Heart right ventricle (tissue), 16 donors: ENCODE data around the gene FMN2. TPM values are rescaled to one million over a fixed set of nuclear protein-coding genes. Genes with fewer than 3 reads are reported as not detected.

ENCODE experiments used
- ATAC-seq, 8 donors: fragments of 200-7000 bp; cut with Tn5 transposase; one replicate each; pipeline ENCODE4 v1.9.1; 2020; ENCODE audit warnings: mild to moderate bottlenecking in 8 of 8, moderate library complexity in 8 of 8, moderate number of reproducible peaks in 1 of 8
- DNase-seq, 2 donors: peaks; one replicate each; pipeline ENCODE4 v3.0.0-alpha.2; 2020
- H3K27ac ChIP-seq, 10 donors: fragments of 200-600 bp; sonication (generic) in 2 of 10; one replicate each; pipeline versions ENCODE4 v1.5.0 to v1.8.0; 2020 to 2022; ENCODE audit warnings: mild to moderate bottlenecking in 3 of 10
- H3K27me3 ChIP-seq, 7 donors: fragments of 200-600 bp; one replicate each; pipeline ENCODE4 v1.8.0; 2021 to 2022; ENCODE audit warnings: mild to moderate bottlenecking in 2 of 7
- H3K36me3 ChIP-seq, 9 donors: fragments of 200-600 bp; sonication (generic) in 1 of 9; one replicate each; pipeline versions ENCODE4 v1.5.0 to v1.8.0; 2020 to 2022; ENCODE audit warnings: mild to moderate bottlenecking in 2 of 9
- H3K4me1 ChIP-seq, 9 donors: fragments of 200-600 bp; sonication (generic) in 1 of 9; one replicate each; pipeline versions ENCODE4 v1.5.0 to v1.8.0; 2020 to 2022; ENCODE audit warnings: mild to moderate bottlenecking in 4 of 9
- H3K4me3 ChIP-seq, 10 donors: fragments of 200-600 bp; sonication (generic) in 2 of 10; one replicate each; pipeline versions ENCODE4 v1.5.0 to v1.8.0; 2020 to 2022; ENCODE audit warnings: mild to moderate bottlenecking in 7 of 10, moderate library complexity in 2 of 10
- H3K9me3 ChIP-seq, 11 donors: fragments of 200-600 bp in 10 of 11; sonication (generic) in 2 of 11; one replicate each; pipeline versions ENCODE4 v1.5.0 to v1.8.0; 2013 to 2022; ENCODE audit warnings: mild to moderate bottlenecking in 2 of 11, control low read depth in 1 of 11, moderate library complexity in 1 of 11
- CTCF ChIP-seq, 9 donors: fragments of 200-600 bp; sonication (generic) in 2 of 9; IDR thresholded peaks; one replicate each; pipeline versions ENCODE4 v1.5.0 to v1.8.0; 2021 to 2022; ENCODE audit warnings: antibody characterized with exemption in 9 of 9, mild to moderate bottlenecking in 5 of 9, moderate library complexity in 1 of 9
- WGBS, 2 donors: extraction: QIAGEN DNeasy Blood & Tissue Kit; methylation state at CpG; one replicate each; pipeline ENCODE4 v1.1.7; 2013; ENCODE audit warnings: inconsistent platforms in 1 of 2; 5-methylcytosine and 5-hydroxymethylcytosine counted together
- intact Hi-C, 10 donors: fragments of 100-400 bp; cut with DNase I; formaldehyde crosslinking; loops; one replicate each; pipeline versions ENCODE4 v1.11.1 to v1.14.2; 2022
- polyA plus RNA-seq, 2 donors: library from polyadenylated mRNA; stranded (reverse); fragments of 200-250 nt; gene quantifications; one replicate each; pipeline ENCODE4 v1.2.3, GENCODE V29; 2013
- total RNA-seq, 10 donors: library from RNA; stranded (reverse); fragmentation: NEBNext Ultra II Directional in 3 of 10; extraction: Animal tissue kit (Norgen Biotek cat#: 25700) in 3 of 10; gene quantifications; one replicate each; pipeline versions ENCODE4 v1.2.1 to v1.2.4, GENCODE V29; 2021 to 2023
- donor health status: Arrhythmogenic right ventricular cardiomyopathy.
- donor health status: ischemic (EF 13 %, LVEDD 7.1; RV severe dilation, severe dysfunction).
- donor health status: healthy with polysubstance abuse.
- donor health status: DM: no; HTN: yes; CAD: no.
- donor health status: DM: no; HTN: no; CAD: no.
- donor health status: ischemic (EF 25% LVEDD 6.9; RV normal size, moderate dysfunction).
- donor health status: ischemic (EF 25% LVEDD 5.7; RV mildly dilated, moderate dysfunction).
- donor health status: healthy.
- donor health status: DM: yes; HTN: yes; CAD: no.
- donor health status: Ischemic cardiomyopathy.
- donor health status: ischemic (EF 35%, LVEDD 5.7; RV mildly dilated, moderate dysfunction).
- donor health status: nonischemic (EF 11% LVEDD 7.7; RV severe dilation, severe dysfunction).
- donor health status: DM: yes; HTN: yes; CAD: no.
- donor health status: PGD.
- donor health status: ischemic (EF 29% LVEDD 5.4; RV normal size, mild dysfunction).
- donor health status: nonischemic (EF 23%, LVEDD 6.1; RV moderate dilation, normal function).

The FMN2 gene
- total and polyA plus RNA-seq, 12 donors: 0.03 to 0.70 (median 0.12) TPM; not detected in 9

GRCh38 chr1:240117930-240118329 is 26.2 kb downstream of the FMN2 start:
- ATAC-seq (no peak), DNase-seq (no peak)
- no peak overlapping the region for H3K4me3 ChIP-seq
- WGBS, 2 donors: 64 to 84% methylated on average over 3 of the region's 3 CpGs
- peaks cover 0 to 14% (median 0%) of the 10 kb centered on the region in 7 donors for H3K27me3 ChIP-seq
- H3K4me1 ChIP-seq: no peaks in the 10 kb centered on the region
- no peaks in the 10 kb centered on the region for H3K36me3 ChIP-seq
- no peak for TF ChIP-seq CTCF (IDR thresholded peaks at IDR 0.05)
- intact Hi-C loops: no loop called here
- H3K9me3 ChIP-seq: no peaks in the 10 kb centered on the region
- H3K27ac ChIP-seq: no peak overlapping the region

- Histone ChIP-seq H3K4me1 (no peaks in the 10 kb centered on the region), H3K9me3 (no peaks in the 10 kb centered on the region), H3K27ac (no peak overlapping the region), H3K4me3 (no peak overlapping the region), H3K36me3 (no peaks in the 10 kb centered on the region), H3K27me3 (peaks cover 0 to 9% (median 0%) of the 10 kb centered on the region in 7 donors)
- intact Hi-C loops: no loop called here
- no peak for TF ChIP-seq CTCF (IDR thresholded peaks at IDR 0.05)
- 60 to 62% methylated on average over 20 of the region's 20 CpGs for WGBS, 2 donors
- ATAC-seq (no peak), DNase-seq (no peak)
Observed at GRCh38 chr1:240122639-240123613, 31.2 kb downstream of the FMN2 start.

GRCh38 chr1:240126821-240127220 is 35.1 kb downstream of the FMN2 start:
- TF ChIP-seq CTCF (IDR thresholded peaks at IDR 0.05): no peak
- H3K36me3 ChIP-seq: no peaks in the 10 kb centered on the region
- H3K27ac ChIP-seq: no peak overlapping the region
- peaks cover 0 to 8% (median 0%) of the 10 kb centered on the region in 7 donors for H3K27me3 ChIP-seq
- WGBS, 2 donors: 90 to 91% methylated on average over 6 of the region's 6 CpGs
- H3K9me3 ChIP-seq: no peaks in the 10 kb centered on the region
- no peaks in the 10 kb centered on the region for H3K4me1 ChIP-seq
- no peak for DNase-seq
- no peak overlapping the region for H3K4me3 ChIP-seq
- no peak for ATAC-seq
- intact Hi-C loops: no loop called here

GRCh38 chr1:240128366-240128765 is 36.7 kb downstream of the FMN2 start:
- H3K4me3 ChIP-seq: no peak overlapping the region
- intact Hi-C loops: no loop called here
- ATAC-seq (no peak), DNase-seq (no peak)
- no peak overlapping the region for H3K27ac ChIP-seq
- WGBS, 2 donors: 95% methylated on average over 2 of the region's 2 CpGs
- H3K36me3 ChIP-seq: no peaks in the 10 kb centered on the region
- no peaks in the 10 kb centered on the region for H3K9me3 ChIP-seq
- H3K4me1 ChIP-seq: no peaks in the 10 kb centered on the region
- no peak for TF ChIP-seq CTCF (IDR thresholded peaks at IDR 0.05)
- peaks cover 0 to 5% (median 0%) of the 10 kb centered on the region in 7 donors for H3K27me3 ChIP-seq
